Neural progenitor cell (in vitro differentiated cells): ENCODE data around the gene NFIA.

Experiments
- CTCF ChIP-seq: fragments of 200-600 bp; sonication (generic); IDR thresholded peaks from 2 replicates; pipeline ENCODE4 v1.5.1; 2017; ENCODE audit warnings: antibody characterized with exemption, mild to moderate bottlenecking
- EZH2 ChIP-seq: fragments of 200-600 bp; sonication (generic); IDR thresholded peaks from 2 replicates; pipeline ENCODE4 v1.6.1; 2017; ENCODE audit warnings: antibody characterized with exemption, mild to moderate bottlenecking, moderate library complexity
- EZH2phosphoT487 ChIP-seq: fragments of 200-600 bp; sonication (generic); IDR thresholded peaks from 2 replicates; pipeline ENCODE4 v1.6.1; 2017; ENCODE audit warnings: antibody characterized with exemption

GRCh38 chr1:61399199-61399598 lies 316.8 kb downstream of the NFIA start:
- TF ChIP-seq CTCF (no peak), EZH2 (no peak), EZH2phosphoT487 (no peak)
